ENCODE measurements around the gene PACS1.

Gene PACS1

GRCh38 chr11:66189031-66189745 is 119.1 kb downstream of the PACS1 start:
- Histone ChIP-seq H3K27ac (ENCODE audit: low read length) (no peak overlapping the region), H3K9ac (ENCODE audit: low read length in 2 of 2) (no peak overlapping the region), H3K9me3 (ENCODE audit: control insufficient read depth in 2 of 2, low read length in 2 of 2) (no peaks in the 10 kb centered on the region), H3K4me3 (ENCODE audit: low read length in 2 of 2) (no peak overlapping the region), H3K4me1 (ENCODE audit: control insufficient read depth, insufficient read depth, low read length) (no peaks in the 10 kb centered on the region), H3K36me3 (ENCODE audit: control insufficient read depth in 2 of 2, insufficient read depth in 2 of 2, low read length in 2 of 2) (peaks cover 0 to 6% of the 10 kb centered on the region in 2 donors), H3K27me3 (ENCODE audit: control insufficient read depth in 1 of 2, insufficient read depth in 2 of 2, low read length in 2 of 2) (no peaks in the 10 kb centered on the region)

GRCh38 chr11:66190786-66191185 is 120.7 kb downstream of the PACS1 start:
- H3K27ac ChIP-seq (ENCODE audit: low read length), result no peak overlapping the region
- no peak overlapping the region for H3K9ac ChIP-seq (ENCODE audit: low read length in 2 of 2)
- H3K4me3 ChIP-seq (ENCODE audit: low read length in 2 of 2), result no peak overlapping the region

GRCh38 chr11:66192181-66192863 is 122.2 kb downstream of the PACS1 start:
- Histone ChIP-seq H3K27me3 (ENCODE audit: control insufficient read depth in 1 of 2, insufficient read depth in 2 of 2, low read length in 2 of 2) (no peaks in the 10 kb centered on the region), H3K9ac (ENCODE audit: low read length in 2 of 2) (no peak overlapping the region), H3K36me3 (ENCODE audit: control insufficient read depth in 2 of 2, insufficient read depth in 2 of 2, low read length in 2 of 2) (peaks cover 8 to 14% of the 10 kb centered on the region in 2 donors), H3K4me1 (ENCODE audit: control insufficient read depth, insufficient read depth, low read length) (no peaks in the 10 kb centered on the region), H3K4me3 (ENCODE audit: low read length in 2 of 2) (no peak overlapping the region), H3K27ac (ENCODE audit: low read length) (no peak overlapping the region), H3K9me3 (ENCODE audit: control insufficient read depth in 2 of 2, low read length in 2 of 2) (no peaks in the 10 kb centered on the region)

More at GRCh38 chr11:66190786-66191185, 120.7 kb downstream of the PACS1 start:
- no peaks in the 10 kb centered on the region for H3K9me3 ChIP-seq (ENCODE audit: control insufficient read depth in 2 of 2, low read length in 2 of 2)
- H3K36me3 ChIP-seq (ENCODE audit: control insufficient read depth in 2 of 2, insufficient read depth in 2 of 2, low read length in 2 of 2), result peaks cover 5 to 14% of the 10 kb centered on the region in 2 donors
- no peaks in the 10 kb centered on the region for H3K4me1 ChIP-seq (ENCODE audit: control insufficient read depth, insufficient read depth, low read length)
- H3K27me3 ChIP-seq (ENCODE audit: control insufficient read depth in 1 of 2, insufficient read depth in 2 of 2, low read length in 2 of 2), result no peaks in the 10 kb centered on the region

GRCh38 chr11:66194391-66194790 is 124.3 kb downstream of the PACS1 start:
- no peaks in the 10 kb centered on the region for H3K27me3 ChIP-seq (ENCODE audit: control insufficient read depth in 1 of 2, insufficient read depth in 2 of 2, low read length in 2 of 2)
- no peaks in the 10 kb centered on the region for H3K4me1 ChIP-seq (ENCODE audit: control insufficient read depth, insufficient read depth, low read length)
- no peaks in the 10 kb centered on the region for H3K9me3 ChIP-seq (ENCODE audit: control insufficient read depth in 2 of 2, low read length in 2 of 2)
- no peak overlapping the region for H3K4me3 ChIP-seq (ENCODE audit: low read length in 2 of 2)
- no peak overlapping the region for H3K9ac ChIP-seq (ENCODE audit: low read length in 2 of 2)
- no peak overlapping the region for H3K27ac ChIP-seq (ENCODE audit: low read length)
- H3K36me3 ChIP-seq (ENCODE audit: control insufficient read depth in 2 of 2, insufficient read depth in 2 of 2, low read length in 2 of 2), result peaks cover 8 to 14% of the 10 kb centered on the region in 2 donors

- Histone ChIP-seq H3K36me3 (ENCODE audit: control insufficient read depth in 2 of 2, insufficient read depth in 2 of 2, low read length in 2 of 2) (peaks cover 8 to 14% of the 10 kb centered on the region in 2 donors), H3K27ac (ENCODE audit: low read length) (no peak overlapping the region), H3K9me3 (ENCODE audit: control insufficient read depth in 2 of 2, low read length in 2 of 2) (no peaks in the 10 kb centered on the region), H3K9ac (ENCODE audit: low read length in 2 of 2) (no peak overlapping the region), H3K27me3 (ENCODE audit: control insufficient read depth in 1 of 2, insufficient read depth in 2 of 2, low read length in 2 of 2) (no peaks in the 10 kb centered on the region), H3K4me3 (ENCODE audit: low read length in 2 of 2) (no peak overlapping the region), H3K4me1 (ENCODE audit: control insufficient read depth, insufficient read depth, low read length) (no peaks in the 10 kb centered on the region)
Observed at GRCh38 chr11:66195867-66196266, 125.8 kb downstream of the PACS1 start.

- no peak overlapping the region for H3K9ac ChIP-seq (ENCODE audit: low read length in 2 of 2)
- no peak overlapping the region for H3K27ac ChIP-seq (ENCODE audit: low read length)
- H3K9me3 ChIP-seq (ENCODE audit: control insufficient read depth in 2 of 2, low read length in 2 of 2), result peaks cover 0 to 3% of the 10 kb centered on the region in 2 donors
- H3K36me3 ChIP-seq (ENCODE audit: control insufficient read depth in 2 of 2, insufficient read depth in 2 of 2, low read length in 2 of 2), result no peaks in the 10 kb centered on the region
- H3K4me3 ChIP-seq (ENCODE audit: low read length in 2 of 2), result no peak overlapping the region
- H3K27me3 ChIP-seq (ENCODE audit: control insufficient read depth in 1 of 2, insufficient read depth in 2 of 2, low read length in 2 of 2), result no peaks in the 10 kb centered on the region
- H3K4me1 ChIP-seq (ENCODE audit: control insufficient read depth, insufficient read depth, low read length), result no peaks in the 10 kb centered on the region
Observed at GRCh38 chr11:66203847-66204246, 133.8 kb downstream of the PACS1 start.

GRCh38 chr11:66204412-66204811 is 134.3 kb downstream of the PACS1 start:
- no peaks in the 10 kb centered on the region for H3K4me1 ChIP-seq (ENCODE audit: control insufficient read depth, insufficient read depth, low read length)
- no peak overlapping the region for H3K4me3 ChIP-seq (ENCODE audit: low read length in 2 of 2)
- H3K27ac ChIP-seq (ENCODE audit: low read length), result no peak overlapping the region
- peaks cover 0 to 3% of the 10 kb centered on the region in 2 donors for H3K9me3 ChIP-seq (ENCODE audit: control insufficient read depth in 2 of 2, low read length in 2 of 2)
- no peaks in the 10 kb centered on the region for H3K27me3 ChIP-seq (ENCODE audit: control insufficient read depth in 1 of 2, insufficient read depth in 2 of 2, low read length in 2 of 2)
- H3K36me3 ChIP-seq (ENCODE audit: control insufficient read depth in 2 of 2, insufficient read depth in 2 of 2, low read length in 2 of 2), result no peaks in the 10 kb centered on the region
- no peak overlapping the region for H3K9ac ChIP-seq (ENCODE audit: low read length in 2 of 2)

- Histone ChIP-seq H3K4me3 (ENCODE audit: low read length in 2 of 2) (no peak overlapping the region), H3K27me3 (ENCODE audit: control insufficient read depth in 1 of 2, insufficient read depth in 2 of 2, low read length in 2 of 2) (no peaks in the 10 kb centered on the region), H3K9me3 (ENCODE audit: control insufficient read depth in 2 of 2, low read length in 2 of 2) (peaks cover 0 to 3% of the 10 kb centered on the region in 2 donors), H3K36me3 (ENCODE audit: control insufficient read depth in 2 of 2, insufficient read depth in 2 of 2, low read length in 2 of 2) (peaks cover 0 to 4% of the 10 kb centered on the region in 2 donors), H3K4me1 (ENCODE audit: control insufficient read depth, insufficient read depth, low read length) (no peaks in the 10 kb centered on the region), H3K27ac (ENCODE audit: low read length) (no peak overlapping the region), H3K9ac (ENCODE audit: low read length in 2 of 2) (no peak overlapping the region)
Observed at GRCh38 chr11:66207816-66208215, 137.7 kb downstream of the PACS1 start.

- Histone ChIP-seq H3K9ac (ENCODE audit: low read length in 2 of 2) (no peak overlapping the region), H3K36me3 (ENCODE audit: control insufficient read depth in 2 of 2, insufficient read depth in 2 of 2, low read length in 2 of 2) (peaks cover 5 to 9% of the 10 kb centered on the region in 2 donors), H3K4me3 (ENCODE audit: low read length in 2 of 2) (no peak overlapping the region), H3K9me3 (ENCODE audit: control insufficient read depth in 2 of 2, low read length in 2 of 2) (no peaks in the 10 kb centered on the region), H3K27me3 (ENCODE audit: control insufficient read depth in 1 of 2, insufficient read depth in 2 of 2, low read length in 2 of 2) (no peaks in the 10 kb centered on the region), H3K4me1 (ENCODE audit: control insufficient read depth, insufficient read depth, low read length) (no peaks in the 10 kb centered on the region), H3K27ac (ENCODE audit: low read length) (no peak overlapping the region)
Observed at GRCh38 chr11:66211100-66211499, 141.0 kb downstream of the PACS1 start.

- Histone ChIP-seq H3K4me3 (ENCODE audit: low read length in 2 of 2) (no peak overlapping the region), H3K4me1 (ENCODE audit: control insufficient read depth, insufficient read depth, low read length) (no peaks in the 10 kb centered on the region), H3K9me3 (ENCODE audit: control insufficient read depth in 2 of 2, low read length in 2 of 2) (no peaks in the 10 kb centered on the region), H3K27me3 (ENCODE audit: control insufficient read depth in 1 of 2, insufficient read depth in 2 of 2, low read length in 2 of 2) (no peaks in the 10 kb centered on the region), H3K36me3 (ENCODE audit: control insufficient read depth in 2 of 2, insufficient read depth in 2 of 2, low read length in 2 of 2) (peaks cover 36 to 39% of the 10 kb centered on the region in 2 donors), H3K27ac (ENCODE audit: low read length) (no peak overlapping the region), H3K9ac (ENCODE audit: low read length in 2 of 2) (no peak overlapping the region)
Observed at GRCh38 chr11:66216911-66217310, 146.8 kb downstream of the PACS1 start.

- Histone ChIP-seq H3K9me3 (ENCODE audit: control insufficient read depth in 2 of 2, low read length in 2 of 2) (no peaks in the 10 kb centered on the region), H3K4me1 (ENCODE audit: control insufficient read depth, insufficient read depth, low read length) (no peaks in the 10 kb centered on the region), H3K27ac (ENCODE audit: low read length) (no peak overlapping the region), H3K4me3 (ENCODE audit: low read length in 2 of 2) (no peak overlapping the region), H3K36me3 (ENCODE audit: control insufficient read depth in 2 of 2, insufficient read depth in 2 of 2, low read length in 2 of 2) (peaks cover 36 to 39% of the 10 kb centered on the region in 2 donors), H3K27me3 (ENCODE audit: control insufficient read depth in 1 of 2, insufficient read depth in 2 of 2, low read length in 2 of 2) (no peaks in the 10 kb centered on the region), H3K9ac (ENCODE audit: low read length in 2 of 2) (no peak overlapping the region)
Observed at GRCh38 chr11:66218036-66218435, 148.0 kb downstream of the PACS1 start.
